Natural killer cell treated with Interleukin-12 subunit alpha and Interleukin-12 subunit beta and Interleukin-15 and Interleukin-18, amount 100 ng/mL, for 72 hours (primary cell): ENCODE data around the gene NEMP1. TPM values are rescaled to one million over a fixed set of nuclear protein-coding genes. Genes with fewer than 3 reads are reported as not detected.

Source experiments
- ATAC-seq, 2 donors: fragments of 150-1000 bp; cut with Tn5 transposase in 1 of 2; sonication (Bioruptor Pico), chemical (Tn5 transposase) in 1 of 2; 2 replicates each; pipeline ENCODE4 v1.10.0; 2021
- DNase-seq: peaks from one replicate; pipeline ENCODE4 v3.0.0; 2022; ENCODE audit warnings: low spot score
- H3K27ac Mint-ChIP-seq, 2 donors: 1 replicate in 1 of 2; 2 replicates in 1 of 2; pipeline ENCODE4 v1.8.0; 2022; ENCODE audit warnings: mixed read lengths in 2 of 2, mild to moderate bottlenecking in 1 of 2, moderate library complexity in 1 of 2
- H3K27me3 Mint-ChIP-seq, 2 donors: 1 replicate in 1 of 2; 2 replicates in 1 of 2; pipeline ENCODE4 v1.8.0; 2022; ENCODE audit warnings: mixed read lengths in 2 of 2
- H3K36me3 Mint-ChIP-seq: one replicate; pipeline ENCODE4 v1.8.0; 2022; ENCODE audit warnings: mixed read lengths
- H3K4me1 Mint-ChIP-seq, 2 donors: 1 replicate in 1 of 2; 2 replicates in 1 of 2; pipeline ENCODE4 v1.8.0; 2022; ENCODE audit warnings: low read depth in 2 of 2, mixed read lengths in 2 of 2, mild to moderate bottlenecking in 1 of 2
- H3K4me3 Mint-ChIP-seq: one replicate; pipeline ENCODE4 v1.8.0; 2022; ENCODE audit warnings: mixed read lengths
- H3K9me3 Mint-ChIP-seq: 2 replicates; pipeline ENCODE4 v1.8.0; 2022; ENCODE audit warnings: mixed read lengths
- total RNA-seq, 2 donors: library from RNA; stranded (reverse); gene quantifications; one replicate each; pipeline ENCODE4 v1.2.3, GENCODE V29; 2022

Gene NEMP1
- total RNA-seq, 2 donors from 2014 or later = 25.5 to 34.1 TPM

DNA sequence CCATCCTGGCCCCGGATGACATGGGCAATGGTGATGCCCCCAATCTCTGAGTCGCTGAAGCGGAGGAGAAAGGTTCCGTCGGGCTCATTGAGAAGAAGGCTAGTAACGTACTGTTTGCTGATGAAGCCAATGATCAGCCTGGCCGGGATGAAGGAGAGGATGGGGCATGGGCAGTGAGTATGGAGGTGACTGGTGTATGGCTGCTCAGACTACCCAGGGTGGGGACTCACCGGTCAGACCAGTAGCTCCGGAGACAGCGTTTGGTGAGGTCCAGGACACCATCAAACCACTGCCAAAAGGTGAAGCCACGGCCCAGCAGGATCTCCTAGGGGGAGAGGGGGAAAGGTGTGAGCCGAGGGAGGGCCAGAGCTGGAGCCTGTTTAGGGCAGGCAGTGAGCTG is 21.2 kb upstream of the NEMP1 start:
- no peaks in the 10 kb centered on the region for H3K27me3 Mint-ChIP-seq
- no peak overlapping the region for H3K4me3 Mint-ChIP-seq
- no peaks in the 10 kb centered on the region for H3K36me3 Mint-ChIP-seq
- H3K27ac Mint-ChIP-seq = peak overlapping the region; percentile 48 to 71
- ATAC-seq (no peak), DNase-seq (no peak)
- no peaks in the 10 kb centered on the region for H3K9me3 Mint-ChIP-seq
- H3K4me1 Mint-ChIP-seq = peaks cover 20 to 31% of the 10 kb centered on the region in 2 donors

DNA sequence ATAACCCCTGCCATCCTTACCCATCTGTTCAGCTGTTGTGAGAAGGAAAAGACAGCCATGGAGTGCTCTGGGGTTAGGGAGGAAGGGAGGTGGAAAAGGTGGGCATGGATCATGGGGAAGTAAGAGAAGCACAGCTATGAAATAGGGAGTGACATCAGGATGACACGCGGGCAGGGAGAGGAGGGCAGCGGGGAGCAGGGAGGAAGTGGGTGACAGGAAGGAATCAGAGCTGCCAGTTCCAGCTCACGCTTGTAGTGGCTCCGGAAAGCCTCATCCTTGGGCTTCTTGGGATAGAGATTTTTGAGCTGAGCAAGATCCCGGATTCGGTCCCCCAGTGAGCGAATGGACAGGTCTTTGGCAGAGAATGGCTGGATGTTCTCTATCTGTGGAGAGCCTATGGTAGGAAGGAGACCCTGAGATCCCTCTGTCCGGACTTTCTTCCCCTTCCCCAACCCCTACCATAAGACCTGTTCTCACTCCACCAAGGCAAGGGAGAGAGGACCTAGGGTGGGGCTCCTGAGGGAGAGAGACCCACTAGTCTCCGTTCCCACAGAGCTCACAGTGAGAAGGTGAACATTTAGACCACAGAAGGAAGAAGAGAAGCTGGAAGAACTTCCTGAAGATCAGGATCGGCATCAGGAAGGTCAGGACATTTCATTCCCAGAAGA is 20.6 kb upstream of the NEMP1 start:
- H3K9me3 Mint-ChIP-seq = no peaks in the 10 kb centered on the region
- H3K27ac Mint-ChIP-seq = peak overlapping the region in 1 of 2 donors; percentile 48
- no peaks in the 10 kb centered on the region for H3K27me3 Mint-ChIP-seq
- ATAC-seq (no peak), DNase-seq (no peak)
- no peaks in the 10 kb centered on the region for H3K36me3 Mint-ChIP-seq
- no peak overlapping the region for H3K4me3 Mint-ChIP-seq
- peaks cover 19 to 28% of the 10 kb centered on the region in 2 donors for H3K4me1 Mint-ChIP-seq

DNA sequence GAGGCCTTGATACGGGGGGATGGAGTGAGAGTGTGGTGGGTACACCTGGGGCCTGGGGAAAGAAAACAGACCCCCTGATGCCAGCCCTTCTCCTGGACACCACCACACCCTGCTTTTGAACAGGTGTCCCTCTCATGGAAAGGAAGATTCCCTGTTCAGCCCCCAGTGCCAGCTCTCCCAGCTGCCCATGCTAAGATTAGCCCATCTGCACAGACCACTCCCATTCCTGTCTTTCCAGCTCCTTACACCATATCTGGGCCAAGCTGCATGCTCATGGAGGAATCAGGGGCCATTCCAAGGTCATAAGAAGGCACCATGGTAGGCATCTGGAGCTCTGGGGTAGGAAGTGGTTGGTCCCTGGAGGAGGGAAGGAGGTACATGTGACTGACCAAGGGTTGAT is 20.0 kb upstream of the NEMP1 start:
- peaks cover 17 to 26% of the 10 kb centered on the region in 2 donors for H3K4me1 Mint-ChIP-seq
- no peaks in the 10 kb centered on the region for H3K36me3 Mint-ChIP-seq
- H3K27me3 Mint-ChIP-seq = no peaks in the 10 kb centered on the region
- no peak overlapping the region for H3K4me3 Mint-ChIP-seq
- H3K27ac Mint-ChIP-seq = no peak overlapping the region
- DNase-seq = no peak
- no peaks in the 10 kb centered on the region for H3K9me3 Mint-ChIP-seq
- no peak for ATAC-seq

DNA sequence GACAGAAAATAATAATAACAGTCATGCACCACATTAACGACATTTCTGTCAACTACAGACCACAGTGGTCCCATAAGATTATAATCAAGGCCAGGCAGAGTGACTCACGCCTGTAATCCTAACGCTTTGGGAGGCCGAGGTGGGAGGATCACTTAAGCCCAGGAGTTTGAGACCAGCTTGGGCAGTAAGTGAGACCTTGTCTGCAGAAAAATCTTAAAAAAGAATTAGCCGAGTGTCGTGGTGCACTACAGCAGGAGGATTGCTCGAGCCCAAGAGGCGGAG is 18.9 kb upstream of the NEMP1 start:
- Mint-ChIP-seq H3K27ac (peak overlapping the region in 1 of 2 donors; percentile 35), H3K36me3 (no peaks in the 10 kb centered on the region), H3K4me1 (peaks cover 23 to 29% of the 10 kb centered on the region in 2 donors), H3K27me3 (no peaks in the 10 kb centered on the region), H3K4me3 (no peak overlapping the region), H3K9me3 (no peaks in the 10 kb centered on the region)
- DNase-seq = no peak
- no peak for ATAC-seq

DNA sequence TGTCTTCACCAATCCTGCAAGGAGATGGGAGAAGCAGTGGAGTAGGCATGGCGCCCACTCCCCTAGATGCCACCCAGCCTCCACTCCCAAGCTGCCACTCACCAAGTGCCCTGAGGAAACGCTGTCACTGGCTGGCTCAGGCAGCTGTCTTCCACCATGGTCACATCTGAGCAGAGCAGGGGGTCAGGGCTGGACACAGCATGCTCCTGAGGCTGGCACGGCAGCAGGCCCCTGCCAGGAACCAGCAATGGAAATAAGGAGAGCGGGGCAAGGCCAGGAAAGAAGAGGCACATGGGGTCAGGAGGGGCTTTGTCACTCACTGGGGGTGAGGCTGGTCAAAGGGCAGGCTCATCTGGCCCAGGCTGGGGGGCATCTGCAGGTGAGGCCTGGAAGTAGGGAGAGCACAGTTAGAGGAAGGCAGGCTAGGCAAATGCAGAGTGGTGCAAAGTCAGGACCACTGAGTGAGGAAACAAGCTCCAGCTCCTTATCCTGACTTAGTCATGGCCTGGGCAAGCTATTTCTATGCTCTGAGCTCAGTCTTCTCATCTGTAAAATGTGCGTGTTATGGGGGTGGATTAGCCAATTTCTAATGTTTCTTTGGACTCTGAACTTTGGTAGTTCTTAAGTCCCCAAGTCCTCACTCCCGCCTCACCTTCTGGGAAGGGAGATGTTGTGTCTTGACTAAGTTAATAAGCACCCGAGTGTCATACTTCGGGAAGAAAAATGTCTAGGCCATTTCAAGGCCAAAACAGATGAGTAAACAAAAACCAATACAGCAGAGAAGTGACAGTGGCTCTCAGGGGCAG is 18.4 kb upstream of the NEMP1 start:
- no peak for DNase-seq
- Mint-ChIP-seq H3K4me1 (peaks cover 25 to 28% of the 10 kb centered on the region in 2 donors), H3K27me3 (no peaks in the 10 kb centered on the region), H3K27ac (peak overlapping the region in 1 of 2 donors; percentile 35), H3K4me3 (no peak overlapping the region), H3K36me3 (no peaks in the 10 kb centered on the region), H3K9me3 (no peaks in the 10 kb centered on the region)
- no peak for ATAC-seq

DNA sequence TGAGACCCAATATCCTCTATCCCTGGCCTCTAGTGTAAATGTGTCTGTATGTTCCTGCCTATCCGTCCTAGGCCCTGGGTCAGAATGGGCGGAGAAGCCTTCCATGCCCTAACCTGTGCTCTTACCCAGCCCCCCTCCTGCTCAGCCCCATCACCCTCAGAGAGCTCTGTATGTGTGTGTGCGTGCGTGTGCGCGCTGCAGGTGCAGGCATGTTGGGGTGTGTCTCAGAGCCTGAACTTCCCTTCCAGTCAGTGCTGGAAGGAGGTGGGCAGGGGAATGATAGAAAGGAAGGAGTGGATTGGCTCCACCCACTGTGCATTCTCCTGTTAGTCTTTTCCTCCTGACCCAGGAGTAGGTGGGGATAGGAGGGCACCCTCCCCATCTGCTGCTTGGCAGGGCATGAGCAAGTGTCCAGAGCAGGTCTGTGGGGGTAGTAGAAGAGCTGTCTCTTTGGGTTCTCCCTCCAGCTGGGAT is 17.5 kb upstream of the NEMP1 start:
- H3K4me1 Mint-ChIP-seq = peaks cover 26 to 30% of the 10 kb centered on the region in 2 donors
- ATAC-seq = no peak
- no peaks in the 10 kb centered on the region for H3K36me3 Mint-ChIP-seq
- H3K27me3 Mint-ChIP-seq = no peaks in the 10 kb centered on the region
- H3K27ac Mint-ChIP-seq = peak overlapping the region in 1 of 2 donors; percentile 35
- H3K4me3 Mint-ChIP-seq = no peak overlapping the region
- no peaks in the 10 kb centered on the region for H3K9me3 Mint-ChIP-seq
- DNase-seq = no peak

DNA sequence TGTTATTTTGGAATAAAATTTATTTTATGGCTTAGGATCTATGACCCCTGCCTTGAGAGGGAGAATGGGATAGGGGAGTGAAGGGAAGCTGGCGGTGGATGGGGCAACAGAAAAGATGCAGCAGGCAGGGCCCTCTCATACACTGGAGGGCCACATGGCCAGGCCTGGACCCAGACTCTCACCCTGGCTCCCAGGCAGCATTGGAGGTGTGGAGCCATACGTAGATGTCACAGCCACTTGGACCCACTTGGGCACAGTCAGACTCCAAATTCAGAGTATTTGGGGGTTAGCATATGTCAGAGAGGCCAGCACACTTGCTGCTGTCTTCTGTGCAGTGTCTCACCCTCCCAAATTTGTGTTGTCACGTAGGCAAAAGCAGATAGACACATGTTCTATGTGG is 16.8 kb upstream of the NEMP1 start:
- peaks cover 30 to 33% of the 10 kb centered on the region in 2 donors for H3K4me1 Mint-ChIP-seq
- ATAC-seq (no peak), DNase-seq (no peak)
- peak overlapping the region; percentile 35 to 39 for H3K27ac Mint-ChIP-seq
- H3K27me3 Mint-ChIP-seq = no peaks in the 10 kb centered on the region
- H3K9me3 Mint-ChIP-seq = no peaks in the 10 kb centered on the region
- H3K4me3 Mint-ChIP-seq = no peak overlapping the region
- no peaks in the 10 kb centered on the region for H3K36me3 Mint-ChIP-seq

DNA sequence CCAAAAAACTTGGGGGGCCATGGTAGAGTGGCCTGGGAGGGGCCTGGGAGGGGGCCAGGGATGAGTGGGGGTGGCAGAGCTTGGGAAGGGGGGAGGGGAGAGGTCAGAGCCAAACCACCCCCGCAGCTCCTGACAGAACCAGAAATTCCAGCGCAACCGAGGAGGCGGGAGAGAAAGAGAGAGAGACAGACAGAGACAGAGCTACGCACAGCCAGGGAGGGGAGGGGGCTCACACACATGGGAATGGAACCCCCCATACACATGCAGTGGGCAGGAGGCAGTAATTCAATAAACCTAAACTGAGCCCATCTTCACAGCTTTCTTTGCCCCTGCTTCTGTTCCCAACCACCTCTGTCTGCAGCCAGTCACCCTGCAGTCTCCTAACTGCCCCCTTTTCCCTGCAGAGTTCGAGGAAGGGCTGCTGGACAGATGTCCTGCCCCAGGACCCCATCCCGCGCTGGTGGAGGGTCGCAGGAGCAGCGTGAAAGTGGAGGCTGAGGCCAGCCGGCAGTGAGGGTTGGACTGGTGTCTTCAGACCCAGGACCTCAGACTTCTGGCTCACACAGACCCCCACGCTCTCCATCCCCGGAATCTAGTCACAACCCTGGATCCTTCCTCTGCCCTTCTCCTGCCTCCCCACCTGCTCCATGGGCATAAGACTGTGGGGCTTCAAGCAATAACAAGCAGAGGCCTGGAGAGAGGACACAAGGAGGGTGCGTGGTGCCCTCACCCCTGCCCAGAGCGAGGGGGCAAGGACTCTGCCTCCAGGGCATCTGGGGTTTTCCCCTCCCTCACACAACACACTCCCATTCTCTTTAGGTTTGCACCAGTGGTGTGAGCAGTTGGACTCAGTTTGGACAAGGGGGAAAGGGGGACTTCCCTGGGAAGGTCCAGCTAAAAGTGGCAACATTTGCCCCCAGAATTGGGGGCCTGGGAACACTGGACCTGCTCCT is 15.9 kb upstream of the NEMP1 start:
- Mint-ChIP-seq H3K27me3 (no peaks in the 10 kb centered on the region), H3K9me3 (no peaks in the 10 kb centered on the region), H3K4me3 (no peak overlapping the region), H3K27ac (peak overlapping the region; percentile 74 to 90), H3K36me3 (no peaks in the 10 kb centered on the region), H3K4me1 (peaks cover 27 to 36% of the 10 kb centered on the region in 2 donors)
- DNase-seq = no peak
- no peak for ATAC-seq

DNA sequence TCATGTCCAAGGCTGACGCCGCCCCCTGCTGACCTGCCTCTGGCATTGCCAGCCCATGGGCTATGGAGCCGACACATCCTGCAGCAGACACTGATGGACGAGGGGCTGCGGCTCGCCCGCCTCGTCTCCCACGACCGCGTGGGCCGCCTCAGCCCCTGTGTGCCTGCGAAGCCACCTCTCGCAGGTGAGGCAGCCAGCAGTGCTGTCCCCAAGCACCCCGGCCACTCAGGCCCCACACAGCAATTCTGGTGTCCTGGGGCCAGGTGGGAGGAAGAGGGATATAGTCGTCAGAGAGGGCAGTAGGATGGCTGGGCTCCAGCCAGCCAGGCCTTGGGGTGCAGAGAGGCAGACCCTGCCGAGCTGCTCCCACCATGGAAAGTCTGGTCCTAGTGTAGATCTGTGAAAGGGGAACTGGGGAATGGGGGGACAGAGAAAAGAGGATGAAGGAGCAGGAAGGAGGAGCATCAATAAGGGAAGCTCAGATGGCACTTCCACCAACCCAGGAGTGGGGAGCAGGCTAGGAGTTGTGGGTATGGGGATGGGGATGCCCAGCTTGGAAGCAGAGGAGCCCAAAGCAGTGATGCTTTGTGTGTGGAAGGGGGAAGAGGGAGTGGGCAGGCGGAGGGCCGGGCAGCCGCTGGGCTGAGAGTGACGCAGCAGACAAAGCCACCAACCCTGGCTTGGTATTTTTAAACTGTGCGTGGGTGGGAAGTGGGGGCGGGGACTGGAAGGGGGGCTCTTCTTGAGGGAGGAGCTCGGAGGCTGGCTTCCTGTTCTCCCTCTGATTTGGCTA is 15.0 kb upstream of the NEMP1 start:
- H3K27ac Mint-ChIP-seq = peak overlapping the region; percentile 74 to 90
- H3K4me1 Mint-ChIP-seq = peaks cover 26 to 33% of the 10 kb centered on the region in 2 donors
- peak; percentile 74 for DNase-seq
- ATAC-seq = peak; percentile 49 to 57
- H3K9me3 Mint-ChIP-seq = no peaks in the 10 kb centered on the region
- H3K4me3 Mint-ChIP-seq = peak overlapping the region; percentile 44
- H3K27me3 Mint-ChIP-seq = no peaks in the 10 kb centered on the region
- H3K36me3 Mint-ChIP-seq = no peaks in the 10 kb centered on the region

DNA sequence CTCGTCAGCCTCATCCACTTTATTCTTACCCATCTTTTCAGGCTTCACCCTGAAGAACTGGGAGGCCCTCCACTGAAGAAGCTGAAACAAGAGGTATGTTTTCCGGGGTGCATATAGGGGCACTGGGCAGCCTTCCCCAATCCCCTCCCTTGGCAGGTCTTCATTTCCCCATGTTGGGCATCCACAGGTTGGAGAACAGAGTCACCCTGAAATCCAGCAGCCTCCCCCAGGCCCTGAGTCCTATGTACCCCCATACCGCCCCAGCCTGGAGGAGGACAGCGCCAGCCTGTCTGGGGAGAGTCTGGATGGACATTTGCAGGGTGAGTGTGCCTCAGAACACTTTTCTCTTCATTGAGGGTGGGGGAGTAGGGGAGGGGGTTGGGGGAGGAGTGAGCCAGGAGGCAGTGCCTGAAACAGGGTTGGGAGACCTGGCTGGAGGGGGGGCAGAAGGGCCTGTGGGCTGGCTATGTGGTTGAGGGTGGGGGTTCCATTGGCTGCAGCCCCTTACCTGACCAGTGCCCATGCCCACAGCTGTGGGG is 14.4 kb upstream of the NEMP1 start:
- DNase-seq (no peak), ATAC-seq (no peak)
- no peaks in the 10 kb centered on the region for H3K36me3 Mint-ChIP-seq
- H3K4me1 Mint-ChIP-seq = peaks cover 32 to 36% of the 10 kb centered on the region in 2 donors
- H3K27ac Mint-ChIP-seq = peak overlapping the region in 1 of 2 donors; percentile 74
- no peaks in the 10 kb centered on the region for H3K9me3 Mint-ChIP-seq
- H3K4me3 Mint-ChIP-seq = no peak overlapping the region
- no peaks in the 10 kb centered on the region for H3K27me3 Mint-ChIP-seq

DNA sequence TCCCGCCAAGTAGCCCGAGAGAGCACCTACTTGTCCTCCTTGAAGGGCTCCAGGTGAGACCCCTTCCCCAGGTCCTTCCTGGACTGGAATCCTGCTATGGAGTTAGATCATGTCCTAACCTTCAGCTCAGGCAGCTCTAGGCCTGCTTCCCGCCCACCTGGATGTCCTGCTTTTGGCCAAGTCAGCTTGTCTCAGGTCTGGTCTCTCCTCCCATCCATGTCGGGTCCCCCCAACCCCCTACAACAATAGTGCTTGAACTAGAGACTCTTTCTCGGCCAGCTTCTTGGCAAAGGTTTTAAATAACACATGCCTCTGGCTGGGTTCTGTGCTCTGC is 13.9 kb upstream of the NEMP1 start:
- Mint-ChIP-seq H3K36me3 (no peaks in the 10 kb centered on the region), H3K27me3 (no peaks in the 10 kb centered on the region), H3K4me1 (peaks cover 35 to 38% of the 10 kb centered on the region in 2 donors), H3K4me3 (no peak overlapping the region), H3K27ac (peak overlapping the region in 1 of 2 donors; percentile 49), H3K9me3 (no peaks in the 10 kb centered on the region)
- DNase-seq = no peak
- no peak for ATAC-seq

DNA sequence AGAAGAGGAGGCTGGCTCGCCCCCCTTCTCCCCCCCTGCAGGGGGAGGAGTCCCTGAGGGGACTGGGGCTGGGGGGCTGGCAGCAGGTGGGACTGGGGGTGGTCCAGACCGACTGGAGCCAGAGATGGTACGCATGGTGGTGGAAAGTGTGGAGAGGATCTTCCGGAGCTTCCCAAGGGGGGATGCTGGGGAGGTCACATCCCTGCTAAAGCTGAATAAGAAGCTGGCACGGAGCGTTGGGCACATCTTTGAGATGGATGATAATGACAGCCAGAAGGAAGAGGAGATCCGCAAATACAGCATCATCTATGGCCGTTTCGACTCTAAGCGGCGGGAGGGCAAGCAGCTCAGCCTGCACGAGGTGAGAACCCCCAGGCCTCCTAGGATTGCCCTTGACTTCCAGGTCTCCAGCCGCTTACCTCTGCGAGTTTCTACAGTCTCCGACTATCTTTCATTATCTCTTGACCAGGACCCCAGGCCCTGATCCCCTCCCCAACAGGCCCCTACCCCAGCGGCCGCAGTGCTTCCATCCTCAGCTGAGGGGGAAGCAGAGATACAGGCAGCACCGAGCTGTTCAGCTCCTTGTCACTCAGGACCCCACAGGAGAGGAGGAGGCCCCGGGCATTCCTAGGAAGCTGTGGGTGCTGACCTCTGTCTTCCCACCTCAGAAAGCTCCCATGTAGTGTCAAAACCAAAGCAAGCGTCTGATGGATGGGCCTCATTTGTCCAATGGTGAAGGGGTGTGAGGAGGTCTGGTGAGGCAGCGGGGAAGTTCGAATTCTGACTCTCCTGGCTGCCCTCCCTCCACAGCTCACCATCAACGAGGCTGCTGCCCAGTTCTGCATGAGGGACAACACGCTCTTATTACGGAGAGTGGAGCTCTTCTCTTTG is 13.3 kb upstream of the NEMP1 start:
- Mint-ChIP-seq H3K4me3 (no peak overlapping the region), H3K27ac (no peak overlapping the region), H3K4me1 (peaks cover 35 to 40% of the 10 kb centered on the region in 2 donors), H3K27me3 (no peaks in the 10 kb centered on the region), H3K36me3 (no peaks in the 10 kb centered on the region), H3K9me3 (no peaks in the 10 kb centered on the region)
- no peak for ATAC-seq
- no peak for DNase-seq
